MCF 10A (cell line): ENCODE data around the gene ITIH1. TPM values are rescaled to one million over a fixed set of nuclear protein-coding genes. Genes with fewer than 3 reads are reported as not detected.

ENCODE experiments used
- BruUV-seq: library from RNA; stranded (reverse); fragments of 400-500 nt; replicated peaks from 2 replicates; lab custom pipeline; 2021; lab: Mats Ljungman, UMichigan
- CTCF ChIA-PET: fragments of 300-600 bp; sonication (Branson Sonifier 250); formaldehyde crosslinking; extraction: SDS; loops from one replicate; lab custom pipeline; 2021; ENCODE audit warnings: antibody characterized with exemption, inconsistent platforms; lab: Yijun Ruan, JAX
- POLR2A ChIA-PET: fragments of 300-600, 350-650 bp; sonication (Branson Sonifier 250); formaldehyde crosslinking; extraction: SDS; loops from one replicate; lab custom pipeline; 2020; ENCODE audit warnings: antibody characterized with exemption, inconsistent platforms; lab: Yijun Ruan, JAX
- DNase-seq: peaks from one replicate; pipeline ENCODE4 v3.0.0-alpha.2; 2018; ENCODE audit not compliant: unreplicated experiment
- H3K27ac Mint-ChIP-seq: one replicate; pipeline ENCODE4 v1.8.0; 2022; ENCODE audit warnings: mild to moderate bottlenecking, low read depth, mixed read lengths; ENCODE audit not compliant: unreplicated experiment
- H3K27me3 Mint-ChIP-seq: one replicate; pipeline ENCODE4 v1.8.0; 2022; ENCODE audit warnings: mixed read lengths; ENCODE audit not compliant: insufficient read depth, unreplicated experiment
- H3K36me3 Mint-ChIP-seq: one replicate; pipeline ENCODE4 v1.8.0; 2022; ENCODE audit warnings: mild to moderate bottlenecking, moderate library complexity, mixed read lengths; ENCODE audit not compliant: insufficient read depth, unreplicated experiment
- H3K4me1 Mint-ChIP-seq: one replicate; pipeline ENCODE4 v1.8.0; 2022; ENCODE audit warnings: mixed read lengths; ENCODE audit not compliant: insufficient read depth, unreplicated experiment
- H3K4me3 Mint-ChIP-seq: one replicate; pipeline ENCODE4 v1.8.0; 2022; ENCODE audit warnings: mild to moderate bottlenecking, moderate library complexity, mixed read lengths; ENCODE audit not compliant: unreplicated experiment
- H3K9me3 Mint-ChIP-seq: one replicate; pipeline ENCODE4 v1.8.0; 2022; ENCODE audit warnings: mixed read lengths; ENCODE audit not compliant: unreplicated experiment
- CTCF ChIP-seq: fragments of 200-600 bp; IDR thresholded peaks from one replicate; pipeline ENCODE4 v1.8.0; 2022; ENCODE audit warnings: antibody characterized with exemption, mild to moderate bottlenecking; ENCODE audit not compliant: unreplicated experiment
- intact Hi-C: fragments of 100-400 bp; cut with micrococcal nuclease; formaldehyde crosslinking; loops from 2 replicates; pipeline ENCODE4 v1.14.1; 2022
- total RNA-seq: library from RNA; stranded (reverse); gene quantifications from 2 replicates; pipeline ENCODE4 v1.2.3, GENCODE V29; 2022

ITIH1 gene
- total RNA-seq, 1 experiment from 2014 or later: not detected

GRCh38 chr3:52786330-52787215, 9.2 kb downstream of the ITIH1 start:
- CTCF ChIA-PET: interaction anchor here (0.7 to 1.2 kb wide), 4 partner anchors 12 to 59 kb away, joined by 3 read pairs; no protein-coding TSS in a partner anchor
- peaks cover 26% of the 10 kb centered on the region for H3K27me3 Mint-ChIP-seq

DNA sequence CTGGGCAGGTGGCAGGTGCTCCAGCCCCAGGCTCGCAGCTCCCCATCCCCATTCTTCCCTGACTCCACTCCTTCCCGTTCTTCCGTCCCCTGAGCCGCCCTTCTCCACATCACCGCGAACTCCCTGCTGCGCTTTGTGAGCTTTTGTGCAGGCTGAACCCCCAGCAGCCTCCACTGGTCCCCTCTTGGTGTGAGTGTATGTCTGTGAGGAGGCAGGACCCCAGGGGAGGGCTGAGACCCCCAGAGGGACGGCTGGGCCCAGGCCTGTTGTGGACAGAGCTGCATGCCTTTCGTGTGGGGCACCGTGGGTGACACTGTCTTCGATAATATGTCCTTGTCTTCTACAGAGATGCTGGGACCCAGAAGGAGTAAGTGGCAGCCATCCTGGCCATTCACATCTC, 9.8 kb downstream of the ITIH1 start:
- no TSS peak for BruUV-seq
- Mint-ChIP-seq H3K4me1 (no peaks in the 10 kb centered on the region), H3K27me3 (peaks cover 20% of the 10 kb centered on the region), H3K4me3 (no peak overlapping the region), H3K9me3 (no peaks in the 10 kb centered on the region), H3K27ac (no peak overlapping the region), H3K36me3 (no peaks in the 10 kb centered on the region)
- ChIA-PET CTCF (interaction anchor here (0.7 to 1.2 kb wide), 3 partner anchors 11 to 58 kb away, joined by 3 read pairs; no protein-coding TSS in a partner anchor), POLR2A (no interaction called here)
- intact Hi-C loops: no loop called here
- no peak for DNase-seq
- TF ChIP-seq CTCF: no peak

More at GRCh38 chr3:52786330-52787215, 9.2 kb downstream of the ITIH1 start:
- TF ChIP-seq CTCF: no peak
- BruUV-seq: no TSS peak
- H3K4me3 Mint-ChIP-seq: no peak overlapping the region
- DNase-seq: no peak
- POLR2A ChIA-PET: no interaction called here
- intact Hi-C loops: no loop called here
- H3K4me1 Mint-ChIP-seq: no peaks in the 10 kb centered on the region
- H3K9me3 Mint-ChIP-seq: no peaks in the 10 kb centered on the region
- H3K27ac Mint-ChIP-seq: no peak overlapping the region
- H3K36me3 Mint-ChIP-seq: no peaks in the 10 kb centered on the region

DNA sequence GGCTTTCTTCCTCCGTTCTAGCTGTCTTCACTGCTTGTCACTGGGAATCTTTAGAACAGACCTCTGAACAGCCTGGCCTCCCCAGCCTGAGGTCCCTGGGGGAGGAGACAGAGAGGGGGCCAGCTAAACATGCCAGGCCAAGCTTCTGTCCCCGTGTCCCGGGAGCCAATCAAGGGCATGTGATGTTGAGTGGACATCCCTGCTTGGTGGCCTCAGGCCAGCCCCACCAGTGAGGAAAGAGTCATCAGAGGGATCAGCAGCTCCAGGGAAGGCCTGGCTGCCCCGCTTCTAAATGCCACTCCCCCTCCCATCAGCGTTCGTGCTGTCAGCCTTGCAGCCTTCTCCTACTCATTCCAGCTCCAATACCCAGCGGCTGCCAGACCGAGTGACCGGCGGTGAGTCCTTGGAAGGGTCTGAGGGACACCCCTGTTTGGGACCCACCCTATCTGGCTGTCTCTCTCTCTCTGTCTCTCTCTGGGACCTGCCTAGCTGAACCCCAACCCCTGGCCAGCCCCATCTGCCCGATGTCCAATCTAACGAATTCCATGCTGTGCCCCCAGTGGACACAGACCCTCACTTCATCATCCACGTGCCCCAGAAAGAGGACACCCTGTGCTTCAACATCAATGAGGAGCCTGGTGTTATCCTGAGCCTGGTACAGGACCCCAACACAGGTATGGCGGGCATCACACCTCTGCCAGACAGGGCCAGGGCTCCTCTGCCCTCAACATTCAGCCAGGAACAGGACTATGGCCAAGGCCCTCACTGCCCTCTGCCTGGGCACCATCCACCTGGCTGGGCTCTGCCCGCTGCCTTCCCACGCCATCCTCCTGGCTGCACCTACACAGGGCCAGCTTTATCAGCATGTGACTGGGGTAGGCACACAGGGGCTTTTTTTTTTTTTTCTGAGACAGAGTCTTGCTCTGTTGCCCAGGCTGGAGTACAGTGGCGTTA, 10.6 kb downstream of the ITIH1 start:
- POLR2A ChIA-PET: no interaction called here
- no peak overlapping the region for H3K27ac Mint-ChIP-seq
- no TSS peak for BruUV-seq

More for the DNA sequence above, 10.6 kb downstream of the ITIH1 start:
- no peak for TF ChIP-seq CTCF
- Mint-ChIP-seq H3K4me1 (no peaks in the 10 kb centered on the region), H3K9me3 (no peaks in the 10 kb centered on the region), H3K27me3 (peaks cover 13% of the 10 kb centered on the region), H3K4me3 (no peak overlapping the region), H3K36me3 (no peaks in the 10 kb centered on the region)
- DNase-seq: no peak
- CTCF ChIA-PET: interaction anchor here (0.6 to 1.2 kb wide), 4 partner anchors 11 to 114 kb away, joined by 3 read pairs; no protein-coding TSS in a partner anchor
- intact Hi-C loops: no loop called here
